Measurements from ENCODE around the gene SMPD3.

DNA sequence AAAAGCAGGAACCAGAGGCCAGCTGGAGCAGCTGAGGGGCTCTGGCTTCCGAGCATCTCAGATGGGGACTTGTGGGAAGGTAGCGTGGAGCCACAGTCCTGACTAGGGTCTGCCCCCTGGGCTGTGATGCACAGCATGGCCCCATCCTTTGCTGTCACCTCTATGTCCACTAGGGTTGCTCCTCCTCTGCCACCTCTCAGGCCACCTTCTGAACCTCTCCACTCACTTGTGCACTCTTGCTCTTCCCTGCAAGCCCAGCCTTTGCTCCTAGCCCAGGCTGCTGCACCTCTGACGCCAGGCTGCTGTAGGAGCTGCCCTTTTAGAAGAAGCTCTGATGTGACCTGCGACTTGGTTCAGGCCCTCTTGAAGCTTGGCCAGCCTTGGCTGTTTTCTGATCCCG lies 24.3 kb upstream of the SMPD3 start:
- no peak for TF ChIP-seq POLR2A (IDR thresholded peaks at IDR 0.05)
- TF ChIP-seq, protein P1, sequence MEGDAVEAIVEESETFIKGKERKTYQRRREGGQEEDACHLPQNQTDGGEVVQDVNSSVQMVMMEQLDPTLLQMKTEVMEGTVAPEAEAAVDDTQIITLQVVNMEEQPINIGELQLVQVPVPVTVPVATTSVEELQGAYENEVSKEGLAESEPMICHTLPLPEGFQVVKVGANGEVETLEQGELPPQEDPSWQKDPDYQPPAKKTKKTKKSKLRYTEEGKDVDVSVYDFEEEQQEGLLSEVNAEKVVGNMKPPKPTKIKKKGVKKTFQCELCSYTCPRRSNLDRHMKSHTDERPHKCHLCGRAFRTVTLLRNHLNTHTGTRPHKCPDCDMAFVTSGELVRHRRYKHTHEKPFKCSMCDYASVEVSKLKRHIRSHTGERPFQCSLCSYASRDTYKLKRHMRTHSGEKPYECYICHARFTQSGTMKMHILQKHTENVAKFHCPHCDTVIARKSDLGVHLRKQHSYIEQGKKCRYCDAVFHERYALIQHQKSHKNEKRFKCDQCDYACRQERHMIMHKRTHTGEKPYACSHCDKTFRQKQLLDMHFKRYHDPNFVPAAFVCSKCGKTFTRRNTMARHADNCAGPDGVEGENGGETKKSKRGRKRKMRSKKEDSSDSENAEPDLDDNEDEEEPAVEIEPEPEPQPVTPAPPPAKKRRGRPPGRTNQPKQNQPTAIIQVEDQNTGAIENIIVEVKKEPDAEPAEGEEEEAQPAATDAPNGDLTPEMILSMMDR (IDR thresholded peaks at IDR 0.05), result no peak
